ENCODE measurements around the gene DMXL1.

- TF ChIP-seq CTCF (conservative IDR thresholded peaks at IDR 0.05 in 1 of 2, IDR thresholded peaks at IDR 0.05 in 1 of 2; ENCODE audit: extremely low read depth in 1 of 2, insufficient read depth in 1 of 2, low read depth in 1 of 2, low read length in 2 of 2) (no peak), EZH2 (IDR thresholded peaks at IDR 0.05; ENCODE audit: borderline replicate concordance, low read length) (no peak)
These were observed 202.5 kb downstream of the DMXL1 start for GRCh38 chr5:119273391-119273839.
